ENCODE measurements around the gene CMAS.
"Not testable (repeated sequence)": the region's sequence is repeated elsewhere in the genome, so short reads cannot be mapped to it uniquely, and the experiment has no call there.

The CMAS gene

GRCh38 chr12:22014041-22014782 lies 31.8 kb upstream of the CMAS start:
- POLR2A ChIA-PET = no interaction called here
- TF ChIP-seq CTCF (IDR thresholded peaks at IDR 0.05; ENCODE audit: insufficient read depth, low read length, missing control alignments) = no peak
- no peak overlapping the region for H3K4me3 ChIP-seq (ENCODE audit: low read depth, low read length)
- CTCF ChIA-PET = interaction anchor here (1.1 to 1.2 kb wide), 2 partner anchors 25 to 316 kb away, joined by 4 to 5 read pairs; no protein-coding TSS in a partner anchor
- no peak for DNase-seq (ENCODE audit: low read depth, low spot score)

- TF ChIP-seq CTCF (IDR thresholded peaks at IDR 0.05; ENCODE audit: insufficient read depth, low read length, missing control alignments) = no peak
- POLR2A ChIA-PET = no interaction called here
- H3K4me3 ChIP-seq (ENCODE audit: low read depth, low read length) = no peak overlapping the region
- CTCF ChIA-PET = interaction anchor here (1.1 to 1.2 kb wide), 2 partner anchors 25 to 317 kb away, joined by 4 to 5 read pairs; no protein-coding TSS in a partner anchor
- no peak for DNase-seq (ENCODE audit: low read depth, low spot score)
Observed at GRCh38 chr12:22014783-22015144, 31.3 kb upstream of the CMAS start.

- POLR2A ChIA-PET = no interaction called here
- TF ChIP-seq CTCF (IDR thresholded peaks at IDR 0.05; ENCODE audit: insufficient read depth, low read length, missing control alignments) = no peak
- no peak overlapping the region for H3K4me3 ChIP-seq (ENCODE audit: low read depth, low read length)
- CTCF ChIA-PET = interaction anchor here (1.0 kb wide), 1 partner anchor 318 kb away, joined by 3 read pairs; no protein-coding TSS in a partner anchor
- DNase-seq (ENCODE audit: low read depth, low spot score) = no peak
Observed at GRCh38 chr12:22016982-22017381, 29.0 kb upstream of the CMAS start.

DNA sequence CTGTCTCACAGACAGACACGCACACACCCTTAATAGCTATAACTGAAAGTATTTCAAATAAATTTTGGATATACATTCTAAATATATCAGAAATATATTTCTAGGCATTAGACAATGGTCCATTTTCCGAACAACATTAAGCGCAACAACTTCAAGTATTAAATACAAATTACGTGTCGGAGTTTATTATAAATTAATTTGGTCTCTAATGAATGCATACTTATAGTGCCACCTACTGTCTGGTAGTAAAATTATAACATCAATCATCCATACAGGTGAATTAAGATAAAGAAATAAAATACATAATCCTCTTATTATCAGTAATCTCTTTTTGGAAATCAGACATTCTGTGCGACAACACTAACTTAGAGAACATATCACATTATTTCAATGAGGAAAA lies 27.2 kb upstream of the CMAS start:
- ChIA-PET POLR2A (no interaction called here), CTCF (interaction anchor here (1.0 to 1.4 kb wide), 3 partner anchors 32 to 322 kb away, joined by 3 to 20 read pairs (median 5); no protein-coding TSS in a partner anchor)
- TF ChIP-seq CTCF (IDR thresholded peaks at IDR 0.05; ENCODE audit: insufficient read depth, low read length, missing control alignments) = no peak
- no peak overlapping the region for H3K4me3 ChIP-seq (ENCODE audit: low read depth, low read length)
- no peak for DNase-seq (ENCODE audit: low read depth, low spot score)

GRCh38 chr12:22023489-22023888 lies 22.5 kb upstream of the CMAS start:
- DNase-seq (ENCODE audit: low read depth, low spot score); CTCF ChIA-PET; POLR2A ChIA-PET; H3K4me3 ChIP-seq (ENCODE audit: low read depth, low read length): not testable (repeated sequence)

DNA sequence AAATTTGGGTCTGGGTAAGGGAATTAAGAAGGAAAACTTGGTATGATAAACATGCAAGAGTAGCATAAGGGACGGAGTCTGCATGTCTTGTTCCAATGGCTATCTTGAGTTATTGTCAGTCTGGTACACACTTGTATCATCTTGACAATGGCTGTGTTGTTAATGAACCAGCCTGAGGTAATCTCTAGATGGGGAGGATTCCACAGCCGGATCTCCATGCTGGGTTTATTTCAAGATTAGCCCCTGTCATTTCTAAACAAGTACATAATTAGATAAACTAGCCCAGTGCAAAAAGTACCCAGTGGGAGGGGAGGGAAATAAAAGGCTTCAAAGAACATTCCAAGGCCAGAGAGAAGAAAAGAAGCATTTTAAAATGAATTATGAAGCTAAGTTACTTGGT lies 16.5 kb upstream of the CMAS start:
- DNase-seq (ENCODE audit: low read depth, low spot score) = no peak
- no peak for TF ChIP-seq CTCF (IDR thresholded peaks at IDR 0.05; ENCODE audit: insufficient read depth, low read length, missing control alignments)
- POLR2A ChIA-PET = no interaction called here
- no peak overlapping the region for H3K4me3 ChIP-seq (ENCODE audit: low read depth, low read length)
- CTCF ChIA-PET = no interaction called here

- POLR2A ChIA-PET = no interaction called here
- no peak for DNase-seq (ENCODE audit: low read depth, low spot score)
- CTCF ChIA-PET = no interaction called here
- H3K4me3 ChIP-seq (ENCODE audit: low read depth, low read length) = no peak overlapping the region
- TF ChIP-seq CTCF (IDR thresholded peaks at IDR 0.05; ENCODE audit: insufficient read depth, low read length, missing control alignments) = no peak
Observed at GRCh38 chr12:22029991-22030390, 16.0 kb upstream of the CMAS start.

Data from AG04449 (cell line).